ENCODE measurements around the gene KNOP1. TPM values are rescaled to one million over a fixed set of nuclear protein-coding genes. Genes with fewer than 3 reads are reported as not detected.
"Not testable (repeated sequence)": the region's sequence is repeated elsewhere in the genome, so short reads cannot be mapped to it uniquely, and the experiment has no call there.

The KNOP1 gene
- total RNA-seq, 2 donors from 2014 or later: 4.1 to 5.4 TPM

GRCh38 chr16:19718624-19718965 is 568 bp upstream of the KNOP1 start:
- no peak for TF ChIP-seq CTCF (IDR thresholded peaks at IDR 0.05)
- H3K4me1 ChIP-seq: peaks cover 0 to 29% of the 10 kb centered on the region in 2 donors
- peak overlapping the region; percentile 60 to 88 for H3K4me3 ChIP-seq
- H3K27me3 ChIP-seq: no peaks in the 10 kb centered on the region
- peaks cover 10% of the 10 kb centered on the region for H3K36me3 ChIP-seq
- H3K9me3 ChIP-seq: no peaks in the 10 kb centered on the region
- DNase-seq (ENCODE audit: low spot score): no peak
- H3K27ac ChIP-seq: peak overlapping the region; percentile 70 to 82

GRCh38 chr16:19717314-19717713 is 713 bp downstream of the KNOP1 start:
- Histone ChIP-seq H3K9me3 (no peaks in the 10 kb centered on the region), H3K4me1 (peaks cover 0 to 29% of the 10 kb centered on the region in 2 donors), H3K27ac (peak overlapping the region; percentile 70 to 82), H3K36me3 (peaks cover 14% of the 10 kb centered on the region), H3K4me3 (peak overlapping the region; percentile 60 to 88), H3K27me3 (no peaks in the 10 kb centered on the region)
- no peak for TF ChIP-seq CTCF (IDR thresholded peaks at IDR 0.05)
- no peak for DNase-seq (ENCODE audit: low spot score)

GRCh38 chr16:19716728-19717127 is 1.3 kb downstream of the KNOP1 start:
- H3K27ac ChIP-seq: peak overlapping the region in 1 of 2 donors; percentile 82

GRCh38 chr16:19716183-19716582 is 1.8 kb downstream of the KNOP1 start:
- H3K27ac ChIP-seq: no peak overlapping the region
- H3K27me3 ChIP-seq: no peaks in the 10 kb centered on the region
- no peak overlapping the region for H3K4me3 ChIP-seq
- no peak for DNase-seq (ENCODE audit: low spot score)
- H3K36me3 ChIP-seq: peaks cover 14% of the 10 kb centered on the region
- no peaks in the 10 kb centered on the region for H3K9me3 ChIP-seq
- peaks cover 0 to 32% of the 10 kb centered on the region in 2 donors for H3K4me1 ChIP-seq
- no peak for TF ChIP-seq CTCF (IDR thresholded peaks at IDR 0.05)

More at GRCh38 chr16:19716728-19717127, 1.3 kb downstream of the KNOP1 start:
- Histone ChIP-seq H3K4me1 (peaks cover 0 to 29% of the 10 kb centered on the region in 2 donors), H3K36me3 (peaks cover 14% of the 10 kb centered on the region), H3K4me3 (peak overlapping the region; percentile 60 to 88)
- DNase-seq (ENCODE audit: low spot score); H3K27me3 ChIP-seq; H3K9me3 ChIP-seq: not testable (repeated sequence)

- Histone ChIP-seq H3K27ac (no peak overlapping the region), H3K4me1 (peaks cover 0 to 33% of the 10 kb centered on the region in 2 donors)
Measured at GRCh38 chr16:19715566-19715965, 2.5 kb downstream of the KNOP1 start.

GRCh38 chr16:19713697-19714096 is 4.3 kb downstream of the KNOP1 start:
- no peak overlapping the region for H3K27ac ChIP-seq
- no peak overlapping the region for H3K4me3 ChIP-seq
- DNase-seq (ENCODE audit: low spot score): no peak
- H3K27me3 ChIP-seq: no peaks in the 10 kb centered on the region
- H3K9me3 ChIP-seq: no peaks in the 10 kb centered on the region
- peaks cover 0 to 34% of the 10 kb centered on the region in 2 donors for H3K4me1 ChIP-seq
- peaks cover 21% of the 10 kb centered on the region for H3K36me3 ChIP-seq
- TF ChIP-seq CTCF (IDR thresholded peaks at IDR 0.05): no peak

More at GRCh38 chr16:19715566-19715965, 2.5 kb downstream of the KNOP1 start:
- H3K4me3 ChIP-seq: no peak overlapping the region
- H3K9me3 ChIP-seq: no peaks in the 10 kb centered on the region
- no peak for TF ChIP-seq CTCF (IDR thresholded peaks at IDR 0.05)
- DNase-seq (ENCODE audit: low spot score): no peak
- no peaks in the 10 kb centered on the region for H3K27me3 ChIP-seq
- peaks cover 14% of the 10 kb centered on the region for H3K36me3 ChIP-seq
